Fibroblast of pulmonary artery (primary cell): ENCODE data around the gene CENPF.

Experiments
- DNase-seq: peaks from one replicate; pipeline ENCODE4 v3.0.0-alpha.2; 2010; ENCODE audit warnings: low read depth
- H3K4me3 ChIP-seq: replicated peaks from 2 replicates; pipeline ENCODE4 v1.5.1; 2011; ENCODE audit warnings: low read depth, mild to moderate bottlenecking, control low read depth, low read length, moderate library complexity
- CTCF ChIP-seq: IDR thresholded peaks from 2 replicates; pipeline ENCODE4 v1.5.1; 2011; ENCODE audit warnings: mild to moderate bottlenecking, control low read depth, low read length, inconsistent platforms; ENCODE audit errors: missing control alignments

Gene CENPF

DNA sequence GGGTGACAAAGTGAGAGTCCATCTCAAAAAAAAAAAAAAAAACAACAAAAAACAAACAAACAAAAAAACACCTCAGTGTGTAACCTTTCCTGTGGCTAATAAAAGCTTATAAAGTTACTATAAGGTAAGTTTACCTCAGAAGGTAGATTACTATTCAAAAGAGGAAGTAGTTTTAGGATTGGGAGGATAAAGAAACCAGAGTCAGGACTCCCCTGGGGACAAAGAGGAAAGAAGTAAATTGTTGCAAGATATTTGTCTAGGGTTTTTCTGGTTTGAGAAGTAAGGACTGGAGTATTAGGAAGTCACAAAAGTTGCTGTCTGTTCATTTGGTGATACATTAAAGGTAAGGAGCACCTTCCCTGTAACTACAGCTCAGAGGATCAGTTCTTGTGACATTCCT is 23.8 kb upstream of the CENPF start:
- no peak overlapping the region for H3K4me3 ChIP-seq
- no peak for TF ChIP-seq CTCF
- no peak for DNase-seq

- no peak overlapping the region for H3K4me3 ChIP-seq
- TF ChIP-seq CTCF = no peak
- DNase-seq = peak; percentile 69
These were observed 21.2 kb upstream of the CENPF start for GRCh38 chr1:214581785-214582184.

GRCh38 chr1:214582289-214582891 is 20.6 kb upstream of the CENPF start:
- no peak for TF ChIP-seq CTCF
- no peak overlapping the region for H3K4me3 ChIP-seq
- DNase-seq = no peak

DNA sequence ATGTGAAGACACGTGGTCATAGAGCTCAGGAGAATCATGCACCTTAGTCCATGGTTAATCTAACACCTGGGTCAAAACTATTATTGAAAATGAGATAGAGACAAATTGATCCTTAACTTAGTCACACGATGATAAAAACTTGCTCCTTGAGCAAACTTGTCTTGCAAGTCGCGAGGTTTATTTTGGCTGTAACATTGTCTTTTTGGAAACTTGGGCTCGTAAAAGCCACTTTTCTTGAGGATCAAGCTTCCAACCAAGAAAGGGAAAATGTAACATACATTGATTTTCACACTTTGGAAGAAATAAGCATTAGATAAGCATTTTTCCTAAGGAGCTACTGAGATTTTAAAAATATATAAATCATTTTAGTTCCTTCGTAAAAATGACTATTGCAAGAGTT is 19.9 kb upstream of the CENPF start:
- no peak for TF ChIP-seq CTCF
- no peak for DNase-seq
- no peak overlapping the region for H3K4me3 ChIP-seq

DNA sequence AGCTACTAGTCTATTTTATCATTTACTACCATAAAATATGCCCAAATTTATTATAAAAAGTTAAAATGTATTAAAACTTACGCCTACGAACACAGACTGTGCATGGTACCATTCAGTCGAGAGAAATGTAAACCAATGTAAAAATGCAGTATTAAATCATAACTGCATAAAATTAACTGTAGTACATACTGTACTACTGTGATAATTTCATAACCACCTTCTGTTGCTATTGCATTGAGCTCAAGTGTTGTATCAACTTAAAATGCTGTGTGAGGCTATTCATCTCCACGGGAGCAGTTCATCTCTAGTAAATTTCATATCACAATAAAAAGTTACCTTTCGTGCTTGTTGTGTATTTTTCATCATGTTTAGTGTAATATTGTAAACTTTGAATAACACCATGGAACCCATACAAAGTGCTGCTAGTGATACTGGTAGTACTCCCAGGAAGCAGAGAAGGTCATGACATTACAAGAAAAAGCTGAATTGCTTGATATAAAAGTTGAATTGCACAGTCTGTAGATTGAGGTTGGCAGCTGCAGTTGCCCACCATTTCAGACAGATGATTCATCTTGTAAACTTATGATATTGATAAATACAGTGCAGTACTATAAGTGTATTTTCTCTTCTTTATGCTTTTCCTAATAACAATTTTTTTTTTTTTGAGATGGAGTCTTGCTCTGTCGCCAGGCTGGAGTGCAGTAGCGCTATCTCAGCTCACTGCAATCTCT is 19.0 kb upstream of the CENPF start:
- no peak overlapping the region for H3K4me3 ChIP-seq
- no peak for DNase-seq
- TF ChIP-seq CTCF = no peak

- peak; percentile 76 for DNase-seq
- H3K4me3 ChIP-seq = no peak overlapping the region
- peak; percentile 87 for TF ChIP-seq CTCF
These were observed 17.9 kb upstream of the CENPF start for GRCh38 chr1:214584805-214585766.
